Fibroblast of skin of left quadriceps (primary cell): ENCODE data around the gene MMAB.

Experiments used
- DNase-seq, 2 experiments: peaks; one replicate each; pipeline ENCODE4 v3.0.0-alpha.2; 2013; ENCODE audit warnings: low read depth in 2 of 2

Gene MMAB

DNA sequence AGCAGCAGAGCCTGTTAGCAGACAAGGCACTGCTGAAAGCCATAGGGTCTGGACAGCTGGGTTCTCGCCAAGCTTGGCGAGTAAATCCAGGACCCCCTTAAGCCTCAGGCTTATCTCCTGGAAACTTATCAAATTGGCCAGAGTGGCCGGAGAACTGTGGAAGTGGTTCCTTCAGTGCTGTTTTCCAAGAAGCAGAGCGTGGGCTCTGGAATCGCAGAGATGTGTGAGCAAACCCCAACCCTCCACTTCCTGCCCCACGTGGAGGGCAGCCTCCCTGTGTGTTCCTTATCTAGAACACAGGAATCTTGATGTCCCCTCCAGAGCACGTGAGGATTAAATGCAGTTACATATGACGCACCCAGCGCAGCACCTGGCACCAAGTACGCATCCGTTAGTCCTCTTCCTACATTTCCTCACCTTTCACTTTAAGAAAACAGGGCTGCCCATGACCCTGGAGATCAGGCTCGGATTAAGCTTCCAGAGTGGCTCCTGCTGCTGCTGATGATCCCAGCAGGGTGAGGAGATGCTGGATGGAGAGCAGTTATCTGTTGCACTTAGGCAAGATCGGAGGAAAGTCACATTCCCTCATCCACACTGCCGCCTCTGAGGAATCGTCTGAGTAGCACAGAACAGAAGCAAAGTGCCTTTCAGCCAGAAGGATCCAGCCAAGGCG lies 35.0 kb downstream of the MMAB start:
- no peak for DNase-seq

DNA sequence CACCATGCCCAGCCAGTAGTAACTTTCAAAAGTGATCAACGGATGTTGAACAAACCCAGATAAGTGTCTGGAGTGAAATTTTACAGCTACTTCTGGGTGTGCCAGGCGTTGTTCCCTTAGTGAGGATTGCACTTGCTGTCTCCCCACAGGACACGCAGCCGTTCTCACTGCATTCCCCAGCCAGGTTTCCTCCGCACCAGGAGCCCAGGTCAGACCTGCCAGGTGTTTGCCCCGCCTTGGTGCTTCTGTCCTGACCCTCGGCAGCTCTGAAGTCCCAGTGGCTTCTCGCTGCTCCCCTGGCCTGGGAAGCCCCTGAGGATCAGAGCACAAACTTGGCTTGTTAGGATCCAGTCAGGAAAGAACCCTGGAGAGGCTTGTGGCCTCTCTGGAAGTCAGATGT lies 36.2 kb downstream of the MMAB start:
- no peak for DNase-seq

- DNase-seq = no peak
Measured at GRCh38 chr12:109535863-109536250, 37.4 kb downstream of the MMAB start.

DNA sequence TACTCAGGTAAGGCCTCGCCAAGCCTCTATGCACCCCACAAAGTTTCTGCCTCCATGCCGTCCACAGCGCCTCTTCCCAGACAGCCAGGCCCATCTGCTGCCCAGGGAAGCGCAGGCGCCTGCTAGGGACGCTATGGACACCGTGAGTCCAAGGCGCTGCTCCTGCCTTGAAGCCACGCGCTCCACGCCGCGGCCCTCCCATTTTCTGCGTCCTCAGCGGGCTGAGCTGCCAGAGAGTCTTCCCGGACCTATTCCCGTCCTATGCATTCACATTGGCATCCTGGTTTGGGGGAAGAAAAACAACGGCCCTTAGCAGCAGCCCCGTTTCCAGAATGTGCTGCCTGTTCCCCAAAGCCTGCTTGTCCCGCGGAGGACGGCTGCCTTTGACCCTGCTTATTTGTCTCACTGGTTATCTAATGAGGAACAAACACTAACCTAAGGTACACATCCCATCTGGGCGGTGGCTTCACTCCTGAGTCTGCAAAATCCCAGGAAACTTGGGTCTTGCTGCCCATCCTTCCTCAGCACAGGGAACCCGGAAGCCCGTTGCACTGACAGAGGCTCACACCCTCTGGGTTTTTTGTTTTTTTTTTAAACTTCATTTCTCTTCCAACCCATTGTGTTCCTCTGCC lies 38.0 kb downstream of the MMAB start:
- no peak for DNase-seq

- no peak for DNase-seq
Measured at GRCh38 chr12:109534456-109534855, 38.8 kb downstream of the MMAB start.

- DNase-seq = no peak
Measured at GRCh38 chr12:109533487-109533740, 39.9 kb downstream of the MMAB start.

DNA sequence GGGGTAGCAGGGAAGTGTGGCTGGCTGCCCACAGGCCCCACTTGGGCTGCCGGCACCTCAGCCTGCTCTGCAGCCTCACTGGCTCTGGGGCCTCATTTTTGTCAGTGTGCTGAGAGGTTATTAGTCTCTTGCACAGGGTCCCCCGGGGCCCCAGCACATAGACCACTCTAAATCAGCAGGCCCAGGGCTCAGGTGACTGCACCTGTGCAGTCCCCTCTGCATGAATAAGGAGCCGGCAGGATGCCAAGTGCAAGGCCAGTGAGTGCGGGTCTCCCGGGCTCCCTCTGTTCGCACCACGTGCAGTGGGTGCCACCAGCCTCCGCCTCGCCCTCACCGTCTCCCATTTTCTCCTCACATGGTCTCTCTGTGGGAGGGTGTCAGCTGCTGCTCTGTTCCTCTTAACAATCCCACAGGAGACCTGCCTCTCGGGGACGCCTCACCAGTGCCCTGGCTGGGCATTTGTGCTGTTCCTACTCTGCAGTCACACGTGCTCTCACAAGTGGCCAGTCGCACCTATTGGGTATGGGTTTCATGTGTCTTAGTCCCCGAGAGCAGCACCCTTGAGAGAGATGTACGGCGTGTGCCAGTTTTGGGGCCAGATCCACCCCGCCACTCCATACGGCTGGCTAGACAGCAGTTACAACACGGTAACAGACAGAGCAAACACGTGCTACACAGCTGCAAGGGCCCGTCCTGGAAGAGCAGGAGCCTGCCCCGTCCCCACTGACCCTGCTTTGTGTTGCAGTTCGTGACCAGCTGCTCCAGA lies 40.4 kb downstream of the MMAB start:
- no peak for DNase-seq

DNA sequence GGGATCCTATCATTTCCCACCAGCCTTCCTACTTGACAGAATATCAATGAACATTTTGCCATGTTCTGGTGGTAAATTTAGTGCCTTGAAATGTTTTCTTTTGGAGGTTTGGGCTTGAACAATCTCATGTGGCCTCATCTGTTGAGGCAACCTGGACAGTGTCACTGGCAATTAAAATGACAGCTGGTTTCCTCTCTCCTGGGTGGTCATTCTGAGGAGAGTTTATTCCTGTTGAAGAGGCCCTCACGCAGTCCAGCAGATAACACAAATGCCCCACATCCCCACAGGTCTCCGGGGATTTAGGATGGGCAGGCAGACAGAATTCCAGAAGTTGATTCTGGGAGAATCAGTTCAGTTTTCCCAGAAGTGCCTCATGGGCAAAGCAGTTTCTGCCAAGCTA lies 41.9 kb downstream of the MMAB start:
- DNase-seq = no peak

DNA sequence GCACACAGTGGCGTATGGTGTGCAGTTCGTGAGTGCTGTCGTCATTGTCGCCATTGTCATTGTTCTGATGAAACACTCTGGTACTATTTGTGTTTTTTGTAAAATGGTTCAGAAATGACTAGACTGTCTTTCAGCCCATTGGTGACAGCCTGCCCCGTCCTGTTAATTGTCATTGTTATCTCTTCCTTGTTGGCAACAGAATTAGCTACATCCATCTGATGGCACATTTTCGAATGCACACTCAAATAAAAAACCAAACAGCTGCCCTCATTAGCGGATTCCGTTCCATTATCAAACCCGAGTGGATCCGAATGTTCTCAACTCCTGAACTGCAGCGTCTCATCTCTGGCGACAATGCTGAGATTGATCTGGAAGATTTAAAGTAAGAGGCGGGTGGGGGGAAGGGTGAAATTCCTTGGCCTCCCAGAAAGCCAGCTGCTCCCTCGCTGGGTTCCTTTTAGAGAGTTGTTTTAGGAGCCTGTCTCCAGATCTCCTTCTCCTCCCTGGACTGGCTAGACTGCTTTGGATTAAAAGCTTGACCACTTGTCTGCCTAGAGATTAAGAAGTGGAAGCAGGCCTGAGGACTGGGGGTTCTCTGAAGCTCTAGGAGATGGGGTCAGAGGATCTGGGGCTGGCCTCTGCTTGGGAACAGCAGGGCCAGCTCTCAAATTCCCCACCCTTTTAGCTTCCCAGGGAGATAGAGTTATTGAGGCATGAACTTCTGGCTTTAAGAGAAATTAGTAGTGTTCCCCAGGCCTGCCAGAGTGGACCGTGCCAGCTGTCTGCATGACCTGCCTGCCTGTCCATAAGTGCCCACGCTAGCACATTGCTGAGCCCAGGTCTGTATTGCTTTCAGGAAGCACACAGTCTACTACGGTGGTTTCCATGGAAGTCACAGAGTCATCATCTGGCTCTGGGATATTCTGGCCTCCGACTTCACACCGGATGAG lies 43.3 kb downstream of the MMAB start:
- no peak for DNase-seq

DNA sequence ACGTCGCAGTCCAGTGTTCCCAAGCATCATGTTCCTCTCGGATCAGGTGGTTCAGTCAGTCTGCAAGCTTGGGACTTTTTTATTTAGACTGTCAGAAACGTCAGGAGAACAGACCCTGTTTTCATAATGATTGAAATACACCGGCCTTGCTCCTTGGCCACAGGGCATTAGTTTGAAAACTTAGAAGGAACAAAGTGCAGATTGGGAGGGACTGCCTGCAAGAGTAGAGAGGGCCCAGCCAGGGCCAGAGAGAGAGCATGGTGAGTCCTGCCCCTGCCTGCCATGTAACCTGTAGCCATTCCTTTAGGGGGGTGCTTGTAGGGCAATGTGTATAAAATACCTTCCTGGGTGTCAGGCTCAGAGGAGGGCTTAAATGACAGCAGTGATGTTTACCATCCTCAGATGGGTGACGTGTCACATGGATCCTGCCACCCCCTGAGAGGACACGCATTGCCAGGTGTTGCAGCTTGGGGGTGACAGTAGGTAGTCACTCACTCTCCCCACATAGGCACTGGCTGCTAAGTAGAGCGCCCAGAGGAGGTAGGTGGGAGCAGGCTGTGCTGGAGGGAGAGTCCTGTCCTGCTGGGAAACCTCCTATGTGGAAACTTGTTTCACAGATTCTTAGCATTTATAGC lies 45.7 kb downstream of the MMAB start:
- DNase-seq = no peak

DNA sequence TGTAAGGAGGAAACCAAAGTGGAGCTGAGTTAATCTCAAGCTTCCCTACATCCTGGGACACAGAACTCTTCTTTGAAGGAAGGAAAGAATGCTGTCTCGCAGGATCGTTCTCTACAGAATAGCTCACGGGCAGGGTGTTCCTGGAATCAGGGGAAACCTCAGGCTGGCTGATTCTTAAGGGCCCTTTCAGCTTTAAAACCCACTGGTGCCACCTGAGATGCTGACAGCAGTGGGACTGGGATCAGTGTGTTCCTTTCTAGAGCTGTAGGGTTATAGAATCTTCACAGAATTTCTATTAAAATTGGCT lies 48.1 kb downstream of the MMAB start:
- DNase-seq = no peak

- DNase-seq = no peak
Measured at GRCh38 chr12:109524466-109525278, 48.6 kb downstream of the MMAB start.

DNA sequence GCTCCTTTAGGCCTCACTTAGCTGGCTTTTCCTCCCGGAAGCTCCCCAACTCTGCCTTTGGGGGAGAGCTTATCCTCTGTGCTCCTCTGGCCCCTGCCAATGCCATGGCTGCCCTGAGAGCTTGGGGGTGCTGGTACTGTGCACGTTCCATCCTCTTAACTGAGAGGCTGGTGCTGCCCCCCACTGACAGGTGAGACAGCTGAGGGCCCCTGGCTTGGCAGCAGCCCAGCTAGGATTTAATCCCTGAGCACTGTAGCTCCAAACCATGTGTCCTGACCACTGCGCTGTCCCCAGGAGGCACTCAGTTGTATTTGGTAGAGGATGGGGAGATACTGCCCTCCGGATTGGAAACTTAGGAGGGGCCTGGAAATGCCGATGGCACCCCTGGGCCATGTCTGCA lies 49.8 kb downstream of the MMAB start:
- DNase-seq = no peak

- no peak for DNase-seq
Measured at GRCh38 chr12:109523071-109523470, 50.2 kb downstream of the MMAB start.

- no peak for DNase-seq
Measured at GRCh38 chr12:109521831-109522230, 51.5 kb downstream of the MMAB start.

DNA sequence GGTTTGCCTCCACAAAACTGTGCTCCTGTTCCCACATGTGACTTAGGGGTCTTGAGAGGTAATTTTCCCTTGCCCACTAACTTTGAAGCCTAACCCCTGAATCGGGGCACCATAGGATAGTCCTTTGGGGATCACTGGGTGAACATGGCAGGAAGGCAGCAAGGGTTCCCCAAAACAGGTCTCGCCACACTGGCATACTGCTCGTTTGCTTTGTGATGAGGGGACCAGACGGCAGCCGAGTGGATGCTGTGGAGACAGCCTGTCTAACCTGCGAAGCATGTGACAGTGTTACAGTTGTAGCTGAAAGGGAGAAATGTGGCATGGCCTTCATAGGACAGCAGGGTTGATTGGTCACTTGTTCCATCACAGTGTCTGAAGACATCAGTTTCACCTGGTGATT lies 53.5 kb downstream of the MMAB start:
- no peak for DNase-seq

GRCh38 chr12:109518820-109519665 lies 54.3 kb downstream of the MMAB start:
- peak; percentile 80 to 82 for DNase-seq

GRCh38 chr12:109517619-109518018 lies 55.7 kb downstream of the MMAB start:
- DNase-seq = no peak

DNA sequence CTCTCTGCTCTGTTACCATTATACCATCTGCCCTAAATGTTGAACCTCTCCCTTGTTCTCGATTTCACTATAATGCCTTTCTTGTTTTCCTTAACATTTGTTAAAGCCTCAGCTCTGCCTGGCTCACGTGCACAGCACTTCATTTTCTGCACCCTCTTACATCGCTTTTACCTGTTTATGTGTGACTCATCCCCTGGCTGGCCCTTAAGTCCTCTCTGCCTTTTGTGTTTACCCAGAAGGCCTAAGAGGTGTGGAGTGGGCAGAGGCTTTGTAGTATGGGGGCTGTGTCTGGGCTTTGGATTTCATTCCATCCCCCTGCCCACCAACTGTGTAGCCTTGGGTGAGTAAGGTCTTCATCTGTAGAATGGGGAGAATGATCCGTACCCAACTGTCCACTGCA lies 59.3 kb downstream of the MMAB start:
- no peak for DNase-seq

DNA sequence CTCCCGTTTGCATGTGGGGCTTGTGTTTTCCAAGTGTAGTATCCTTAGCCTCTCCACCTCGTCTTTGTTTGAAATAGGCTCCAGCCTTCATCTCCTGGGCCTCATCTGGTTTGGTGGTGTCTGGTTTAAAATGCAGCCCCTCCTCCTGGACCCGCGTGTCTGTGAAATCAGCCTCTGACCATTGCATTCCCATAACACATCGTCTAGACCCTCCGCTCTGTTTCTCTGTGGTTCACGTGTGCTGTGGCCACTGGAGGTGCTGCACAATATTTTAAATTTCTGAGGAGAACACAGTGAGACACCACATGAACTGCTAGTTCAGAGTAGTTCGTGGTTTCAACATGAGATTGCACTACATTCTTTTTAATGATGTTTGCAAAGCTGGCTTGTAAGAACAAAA lies 60.3 kb downstream of the MMAB start:
- no peak for DNase-seq
